Measurements from ENCODE around the gene NBPF3. TPM values are rescaled to one million over a fixed set of nuclear protein-coding genes. Genes with fewer than 3 reads are reported as not detected.

The NBPF3 gene
- total RNA-seq, 1 experiment from 2014 or later, result 17.3 TPM

DNA sequence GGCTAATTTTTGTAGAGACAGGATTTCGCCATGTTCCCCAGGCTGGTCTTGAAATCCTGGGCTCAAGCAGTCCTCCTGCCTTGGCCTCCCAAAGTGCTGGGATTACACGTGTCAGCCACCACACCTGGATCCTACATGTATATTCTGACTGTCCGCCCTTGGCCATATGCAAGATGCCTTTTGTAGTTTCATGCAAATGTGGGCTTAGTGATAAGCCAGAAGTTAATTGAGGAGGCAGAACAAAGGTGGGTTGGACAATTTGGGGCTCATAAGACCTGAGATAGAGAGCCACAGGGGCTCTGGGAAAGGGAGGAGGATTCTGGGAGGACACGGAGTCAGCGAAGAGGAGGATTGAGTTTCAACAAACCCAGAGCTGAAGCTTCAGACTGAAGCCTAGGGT, 94.2 kb downstream of the NBPF3 start:
- BruUV-seq (replicated peaks), result no TSS peak
- Histone ChIP-seq H3K79me2 (ENCODE audit: insufficient read depth, low read length) (no peaks in the 10 kb centered on the region), H4K20me1 (ENCODE audit: insufficient read depth) (no peaks in the 10 kb centered on the region), H2AFZ (ENCODE audit: low read depth, low read length, poor library complexity, severe bottlenecking) (no peak overlapping the region), H3K9ac (ENCODE audit: low read length) (no peak overlapping the region), H3K9me3 (ENCODE audit: control insufficient read depth in 1 of 2, insufficient read depth in 1 of 2, low read depth in 1 of 2, low read length in 2 of 2) (no peaks in the 10 kb centered on the region), H3K9me2 (ENCODE audit: insufficient read depth) (no peaks in the 10 kb centered on the region), H3K27me3 (ENCODE audit: insufficient read depth, low read length) (0 out of 2 replicates have a peak, but pooled peaks cover 4% of the 10 kb centered on the region), H3K4me2 (ENCODE audit: low read length) (no peak overlapping the region), H3K4me3 (replicated peaks in 1 of 2; ENCODE audit: low read depth in 1 of 2, low read length in 2 of 2) (no peak overlapping the region), H3K27ac (ENCODE audit: low read depth, low read length) (no peak overlapping the region), H3K36me3 (ENCODE audit: control insufficient read depth in 1 of 2, insufficient read depth in 2 of 2, low read length in 2 of 2) (no peaks in the 10 kb centered on the region), H3K4me1 (ENCODE audit: control insufficient read depth in 1 of 2, insufficient read depth in 2 of 2, low read length in 2 of 2) (no peaks in the 10 kb centered on the region)
- TF ChIP-seq POLR2A (IDR thresholded peaks at IDR 0.05; ENCODE audit: borderline replicate concordance, extremely low read depth, insufficient read depth, insufficient read length), result no peak
- TF ChIP-seq POLR2AphosphoS5 (IDR thresholded peaks at IDR 0.05; ENCODE audit: low read depth, low read length), result no peak
- no peak for TF ChIP-seq SP1 (IDR thresholded peaks at IDR 0.05; ENCODE audit: low read depth)
- no peak for TF ChIP-seq CBX3 (IDR thresholded peaks at IDR 0.05; ENCODE audit: low read depth)
- no peak for TF ChIP-seq FOSL1 (IDR thresholded peaks at IDR 0.05; ENCODE audit: low read depth)
- no peak for TF ChIP-seq ZFX (IDR thresholded peaks at IDR 0.05)
- no peak for TF ChIP-seq SRF (IDR thresholded peaks at IDR 0.05; ENCODE audit: low read depth)
- ChIA-PET POLR2A (no interaction called here), CTCF (interaction anchor here (1.8 to 2.4 kb wide), 2 partner anchors 162 to 166 kb away, joined by 6 to 9 read pairs; no protein-coding TSS in a partner anchor), RAD21 (ENCODE audit: low non-redundant PET in 1 of 2, low total read pairs in 2 of 2, uncharacterized antibody in 2 of 2, unreplicated experiment in 2 of 2) (no interaction called here)
- intact Hi-C loops (cut with micrococcal nuclease), result loop anchor here (2.0 kb wide), 2 partner anchors 41 to 163 kb away; no protein-coding TSS in a partner anchor
- no peak for DNase-seq (ENCODE audit: low read depth, low spot score)
- ATAC-seq, result no peak

Other genes starting within 250 kb of the NBPF3 start
- 66.8 TPM for gene ECE1, start 149.7 kb upstream of the NBPF3 start, total RNA-seq (2021; ENCODE audit: unreplicated experiment)
- 0.61 TPM for gene ALPL, start 69.3 kb downstream of the NBPF3 start, total RNA-seq (2021; ENCODE audit: unreplicated experiment)
- 13.4 TPM for gene RAP1GAP, start 229.2 kb downstream of the NBPF3 start, total RNA-seq (2021; ENCODE audit: unreplicated experiment)